Upper lobe of left lung (tissue), 4 donors: ENCODE measurements around the gene PTPRA.

ENCODE experiments used
- POLR2A ChIP-seq, 4 donors: fragments of 450-650 bp; IDR thresholded peaks; one replicate each; pipeline ENCODE4 v1.5.1; 2016 to 2017; ENCODE audit warnings: antibody characterized with exemption in 4 of 4, mild to moderate bottlenecking in 2 of 4
- POLR2AphosphoS5 ChIP-seq, 2 donors: sonication (generic); formaldehyde crosslinking; IDR thresholded peaks; one replicate each; pipeline ENCODE4 v1.5.1; 2017; ENCODE audit warnings: antibody characterized with exemption in 2 of 2
- TF ChIP-seq, protein P1 (sequence below), 6 experiments: fragments of 450-650 bp in 4 of 6; fragments of 200-600 bp in 2 of 6; sonication (generic) in 2 of 6; IDR thresholded peaks; one replicate each; pipeline ENCODE4 v1.5.1; 2016 to 2019; ENCODE audit warnings: antibody characterized with exemption in 6 of 6

DNA sequence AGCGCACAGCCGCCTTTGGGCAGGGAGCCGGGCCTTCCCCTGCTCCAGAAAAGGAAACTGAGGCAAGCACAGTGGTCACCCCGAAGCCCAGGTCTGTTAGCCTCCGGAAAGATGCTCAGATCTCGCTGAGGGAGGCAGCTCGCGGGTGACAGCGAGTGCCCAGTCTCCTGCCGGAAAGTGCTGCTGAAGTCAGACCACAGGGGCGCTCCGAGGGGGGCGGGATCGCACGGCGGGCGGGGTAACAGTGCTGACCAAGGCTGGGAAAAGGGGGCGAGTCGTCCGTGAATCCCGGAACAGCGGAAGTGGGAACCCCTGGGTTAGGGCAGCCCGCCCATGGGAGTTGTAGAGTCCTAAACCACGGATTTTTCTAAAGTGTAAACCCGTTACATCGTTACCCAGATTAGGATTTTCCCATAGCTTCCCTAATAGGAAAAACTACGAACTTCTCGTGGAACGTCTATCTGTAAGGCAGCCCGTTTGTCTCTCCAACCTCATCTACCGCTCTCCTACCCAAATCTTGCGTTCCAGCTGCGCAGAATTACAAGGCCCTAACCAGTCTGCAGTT lies 32.2 kb upstream of the PTPRA start:
- TF ChIP-seq, protein P1, sequence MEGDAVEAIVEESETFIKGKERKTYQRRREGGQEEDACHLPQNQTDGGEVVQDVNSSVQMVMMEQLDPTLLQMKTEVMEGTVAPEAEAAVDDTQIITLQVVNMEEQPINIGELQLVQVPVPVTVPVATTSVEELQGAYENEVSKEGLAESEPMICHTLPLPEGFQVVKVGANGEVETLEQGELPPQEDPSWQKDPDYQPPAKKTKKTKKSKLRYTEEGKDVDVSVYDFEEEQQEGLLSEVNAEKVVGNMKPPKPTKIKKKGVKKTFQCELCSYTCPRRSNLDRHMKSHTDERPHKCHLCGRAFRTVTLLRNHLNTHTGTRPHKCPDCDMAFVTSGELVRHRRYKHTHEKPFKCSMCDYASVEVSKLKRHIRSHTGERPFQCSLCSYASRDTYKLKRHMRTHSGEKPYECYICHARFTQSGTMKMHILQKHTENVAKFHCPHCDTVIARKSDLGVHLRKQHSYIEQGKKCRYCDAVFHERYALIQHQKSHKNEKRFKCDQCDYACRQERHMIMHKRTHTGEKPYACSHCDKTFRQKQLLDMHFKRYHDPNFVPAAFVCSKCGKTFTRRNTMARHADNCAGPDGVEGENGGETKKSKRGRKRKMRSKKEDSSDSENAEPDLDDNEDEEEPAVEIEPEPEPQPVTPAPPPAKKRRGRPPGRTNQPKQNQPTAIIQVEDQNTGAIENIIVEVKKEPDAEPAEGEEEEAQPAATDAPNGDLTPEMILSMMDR (IDR thresholded peaks at IDR 0.05), result no peak
- TF ChIP-seq POLR2A (IDR thresholded peaks at IDR 0.05) (no peak), POLR2AphosphoS5 (IDR thresholded peaks at IDR 0.05) (peak in 1 of 2 donors; percentile 7)
